Esophagus (tissue), 2 donors: ENCODE results near the gene CNGA2. TPM values are rescaled to one million over a fixed set of nuclear protein-coding genes. Genes with fewer than 3 reads are reported as not detected.

ENCODE experiments used
- H3K27ac ChIP-seq, 2 donors: one replicate each; pipeline ENCODE4 v1.5.1; 2013; ENCODE audit warnings: low read depth in 2 of 2, mild to moderate bottlenecking in 2 of 2, inconsistent platforms in 1 of 2, low read length in 1 of 2, moderate library complexity in 1 of 2
- H3K27me3 ChIP-seq, 2 donors: one replicate each; pipeline ENCODE4 v1.6.1; 2013; ENCODE audit warnings: low read length in 2 of 2, control low read depth in 1 of 2, mild to moderate bottlenecking in 1 of 2; ENCODE audit not compliant: insufficient read depth in 2 of 2, control insufficient read depth in 1 of 2
- H3K36me3 ChIP-seq, 2 donors: one replicate each; pipeline ENCODE4 v1.6.1; 2013; ENCODE audit warnings: low read length in 1 of 2; ENCODE audit not compliant: control insufficient read depth in 2 of 2, insufficient read depth in 2 of 2
- H3K4me1 ChIP-seq, 2 donors: one replicate each; pipeline ENCODE4 v1.6.1; 2013; ENCODE audit warnings: low read length in 1 of 2; ENCODE audit not compliant: control insufficient read depth in 2 of 2, insufficient read depth in 2 of 2
- H3K4me3 ChIP-seq, 2 donors: one replicate each; pipeline ENCODE4 v1.5.1; 2013; ENCODE audit warnings: low read length in 2 of 2, mild to moderate bottlenecking in 2 of 2, low read depth in 1 of 2, moderate library complexity in 1 of 2
- H3K9me3 ChIP-seq, 2 donors: one replicate each; pipeline ENCODE4 v1.6.1; 2013; ENCODE audit warnings: mild to moderate bottlenecking in 2 of 2, low read depth in 1 of 2, low read length in 1 of 2, moderate library complexity in 1 of 2; ENCODE audit not compliant: control insufficient read depth in 2 of 2, insufficient read depth in 1 of 2
- WGBS, 2 donors: extraction: QIAGEN DNeasy Blood & Tissue Kit; methylation state at CpG; one replicate each; pipeline ENCODE4 v1.1.7; 2013; 5-methylcytosine and 5-hydroxymethylcytosine counted together
- polyA plus RNA-seq, 2 donors: library from polyadenylated mRNA; stranded (reverse); fragments of 200-250 nt; gene quantifications; one replicate each; pipeline ENCODE4 v1.2.3, GENCODE V29; 2013
- donor health status: healthy with polysubstance abuse.
- donor health status: Bipolar disorder and iron deficiency.

The CNGA2 gene
- polyA plus RNA-seq, 2 donors: not detected

- Histone ChIP-seq H3K4me1 (no peaks in the 10 kb centered on the region), H3K27ac (no peak overlapping the region), H3K36me3 (no peaks in the 10 kb centered on the region), H3K9me3 (no peaks in the 10 kb centered on the region), H3K4me3 (no peak overlapping the region), H3K27me3 (peaks cover 0 to 4% of the 10 kb centered on the region in 2 donors)
- WGBS, 2 donors: 55 to 74% methylated on average over 2 of the region's 2 CpGs
Measured at GRCh38 chrX:151710457-151710856, 24.1 kb upstream of the CNGA2 start.

DNA sequence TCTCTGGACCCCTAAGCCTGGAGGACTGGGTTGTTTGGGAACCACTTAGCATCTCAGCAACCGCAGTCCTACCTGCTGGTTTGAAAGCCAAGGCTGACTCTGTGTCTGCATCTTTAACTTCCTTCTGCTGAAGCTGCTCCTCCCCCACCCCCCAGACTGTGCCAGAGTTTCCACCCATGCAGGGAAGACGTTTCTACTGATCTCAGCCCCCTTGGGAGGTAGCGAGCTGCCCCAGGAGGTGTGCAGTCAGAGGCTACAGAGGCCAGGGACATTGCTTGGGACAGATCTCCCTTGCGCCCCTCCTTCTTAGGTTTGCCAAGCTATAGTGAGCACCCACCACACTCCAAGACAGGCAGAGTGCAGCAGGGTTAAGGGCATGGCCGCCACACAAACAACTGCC, 23.4 kb upstream of the CNGA2 start:
- H3K27ac ChIP-seq: no peak overlapping the region
- H3K9me3 ChIP-seq: no peaks in the 10 kb centered on the region
- H3K36me3 ChIP-seq: no peaks in the 10 kb centered on the region
- H3K27me3 ChIP-seq: peaks cover 0 to 4% of the 10 kb centered on the region in 2 donors
- no peak overlapping the region for H3K4me3 ChIP-seq
- 56 to 69% methylated on average over 5 of the region's 5 CpGs for WGBS, 2 donors
- no peaks in the 10 kb centered on the region for H3K4me1 ChIP-seq

DNA sequence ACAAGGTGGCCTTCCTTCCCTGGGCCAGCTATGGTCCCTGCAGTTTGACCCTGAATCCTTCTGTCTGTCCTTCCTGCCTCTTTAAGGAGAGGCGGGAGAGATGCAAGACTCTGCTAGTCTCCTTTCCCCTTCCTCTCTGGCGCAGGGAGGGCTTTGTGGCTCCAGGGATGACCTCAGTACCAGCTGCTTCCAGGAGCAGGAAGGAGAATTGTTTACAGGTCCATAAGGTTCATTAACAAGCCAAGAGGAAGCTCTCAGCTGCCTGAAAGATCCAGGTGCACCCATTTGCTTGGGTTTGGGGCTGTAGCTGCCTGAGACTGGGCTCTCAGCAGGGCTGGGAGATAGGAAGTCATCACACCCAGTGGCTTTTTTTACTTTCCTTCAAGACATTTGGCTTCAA, 22.8 kb upstream of the CNGA2 start:
- Histone ChIP-seq H3K27me3 (peaks cover 0 to 4% of the 10 kb centered on the region in 2 donors), H3K9me3 (no peaks in the 10 kb centered on the region), H3K4me3 (no peak overlapping the region), H3K4me1 (no peaks in the 10 kb centered on the region), H3K36me3 (no peaks in the 10 kb centered on the region), H3K27ac (no peak overlapping the region)
- 18 to 21% methylated on average over 2 of the region's 2 CpGs for WGBS, 2 donors

- no peaks in the 10 kb centered on the region for H3K9me3 ChIP-seq
- peaks cover 0 to 4% of the 10 kb centered on the region in 2 donors for H3K27me3 ChIP-seq
- H3K27ac ChIP-seq: no peak overlapping the region
- 52 to 59% methylated on average over 3 of the region's 3 CpGs for WGBS, 2 donors
- no peak overlapping the region for H3K4me3 ChIP-seq
- no peaks in the 10 kb centered on the region for H3K36me3 ChIP-seq
- no peaks in the 10 kb centered on the region for H3K4me1 ChIP-seq
Measured at GRCh38 chrX:151712253-151712652, 22.3 kb upstream of the CNGA2 start.

DNA sequence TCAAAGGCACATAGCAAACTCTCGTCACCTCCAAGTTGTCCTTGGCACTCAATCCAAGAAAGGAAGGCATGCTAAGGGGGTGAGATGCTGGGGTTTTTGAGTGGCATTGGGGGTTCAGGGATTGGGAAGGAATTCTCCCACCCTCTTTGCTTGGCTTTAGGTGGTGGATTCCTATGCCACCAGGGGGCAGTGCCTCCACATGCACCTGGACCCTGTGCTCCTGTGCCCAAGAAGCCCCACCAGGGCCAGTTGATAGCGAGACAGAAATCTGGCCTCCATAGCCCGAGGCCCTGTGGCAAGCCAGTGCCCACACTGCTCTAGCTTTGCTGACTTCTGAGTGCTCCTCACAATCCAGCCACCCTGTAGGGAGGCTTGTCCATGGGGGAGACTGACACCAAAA, 20.7 kb upstream of the CNGA2 start:
- H3K27ac ChIP-seq: no peak overlapping the region
- 38 to 47% methylated on average over 3 of the region's 3 CpGs for WGBS, 2 donors
- H3K4me1 ChIP-seq: no peaks in the 10 kb centered on the region
- no peaks in the 10 kb centered on the region for H3K9me3 ChIP-seq
- H3K4me3 ChIP-seq: no peak overlapping the region
- peaks cover 0 to 4% of the 10 kb centered on the region in 2 donors for H3K27me3 ChIP-seq
- H3K36me3 ChIP-seq: no peaks in the 10 kb centered on the region

DNA sequence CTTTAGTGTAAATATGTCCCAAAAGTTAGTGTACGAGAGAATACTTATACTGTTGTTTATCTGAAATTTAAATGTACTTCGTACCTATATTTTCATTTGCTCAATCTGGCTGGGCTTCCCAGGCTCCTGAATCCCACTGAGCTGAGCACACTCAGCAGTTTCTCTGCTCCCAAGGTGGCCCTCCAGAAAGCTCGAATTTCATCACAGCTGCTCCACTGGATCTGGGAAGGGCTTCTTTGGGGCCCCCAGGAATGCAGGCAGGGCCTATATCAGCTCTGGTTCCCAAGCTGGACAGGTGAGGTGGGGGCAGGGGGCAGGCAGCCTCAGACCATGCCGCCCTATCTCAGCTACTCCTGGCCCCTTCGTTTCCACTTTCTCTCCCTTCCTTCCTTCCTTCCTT, 20.2 kb upstream of the CNGA2 start:
- no peaks in the 10 kb centered on the region for H3K4me1 ChIP-seq
- no peaks in the 10 kb centered on the region for H3K36me3 ChIP-seq
- 57 to 73% methylated on average over 5 of the region's 5 CpGs for WGBS, 2 donors
- no peak overlapping the region for H3K4me3 ChIP-seq
- no peak overlapping the region for H3K27ac ChIP-seq
- H3K9me3 ChIP-seq: no peaks in the 10 kb centered on the region
- peaks cover 0 to 4% of the 10 kb centered on the region in 2 donors for H3K27me3 ChIP-seq

DNA sequence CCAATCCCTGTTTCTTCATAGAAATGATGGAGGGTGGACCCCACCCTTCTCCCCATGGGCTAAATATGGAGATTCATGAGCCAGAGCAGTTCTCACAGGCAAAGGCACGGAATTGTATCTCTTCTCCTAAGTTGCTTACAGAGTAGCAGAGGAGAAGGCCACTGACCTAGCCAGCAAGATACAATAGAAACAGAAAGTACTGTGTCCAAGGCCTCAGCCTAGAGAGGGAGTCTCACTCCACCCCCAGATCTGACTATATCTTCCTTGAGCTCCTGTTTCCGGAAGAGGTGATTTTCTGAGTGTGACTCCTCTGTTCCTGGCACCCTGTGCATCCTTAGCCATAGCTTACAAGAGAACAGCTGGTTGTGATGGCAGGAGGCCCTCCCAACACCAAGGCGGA, 18.8 kb upstream of the CNGA2 start, which contains the start of gene FATE1:
Gene FATE1 (plus strand): TSS at position 284 of the 400 bp plus-strand sequence. CDS start 85 bp downstream, at position 369.
- H3K4me1 ChIP-seq: no peaks in the 10 kb centered on the region
- peaks cover 0 to 4% of the 10 kb centered on the region in 2 donors for H3K27me3 ChIP-seq
- 42 to 60% methylated on average over 3 of the region's 3 CpGs for WGBS, 2 donors
- H3K27ac ChIP-seq: no peak within 1 kb of the TSS
- no peaks in the 10 kb centered on the region for H3K36me3 ChIP-seq
- H3K4me3 ChIP-seq: no peak within 1 kb of the TSS
- no peaks in the 10 kb centered on the region for H3K9me3 ChIP-seq

GRCh38 chrX:151722241-151722846, 12.2 kb upstream of the CNGA2 start:
- Histone ChIP-seq H3K4me3 (no peak overlapping the region), H3K9me3 (peaks cover 0 to 3% of the 10 kb centered on the region in 2 donors), H3K36me3 (no peaks in the 10 kb centered on the region), H3K4me1 (peaks cover 0 to 3% of the 10 kb centered on the region in 2 donors), H3K27me3 (no peaks in the 10 kb centered on the region), H3K27ac (no peak overlapping the region)
- 58 to 78% methylated on average over 24 of the region's 24 CpGs for WGBS, 2 donors

DNA sequence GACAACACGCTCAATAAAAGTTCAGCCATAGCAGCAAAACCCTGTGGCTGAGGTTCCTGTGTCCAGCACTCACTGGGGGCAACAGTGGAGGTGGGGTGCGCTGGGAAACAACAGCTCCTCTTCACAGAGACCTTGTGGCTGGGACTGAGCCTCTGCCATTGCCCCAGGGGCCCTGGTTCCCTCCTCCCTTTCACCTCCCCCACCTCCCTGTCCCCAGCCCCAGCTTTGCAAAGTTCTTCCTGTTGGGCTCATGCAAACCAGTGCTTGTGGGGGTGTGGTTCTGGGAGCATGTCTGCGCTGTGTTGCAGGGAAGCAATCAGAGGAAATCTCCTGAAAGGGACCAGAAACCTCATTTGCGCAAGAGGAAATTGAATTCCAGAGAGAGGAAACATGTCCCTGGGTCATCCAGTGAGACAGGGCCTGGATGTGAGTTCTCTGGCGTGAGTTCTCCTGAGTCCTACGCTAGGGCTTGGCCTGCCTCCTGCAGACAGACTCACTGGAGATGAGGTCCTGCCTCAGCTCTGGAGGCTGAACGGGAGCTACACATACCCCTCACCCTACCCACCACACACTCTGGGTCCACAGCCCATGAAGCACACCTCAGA, 11.3 kb upstream of the CNGA2 start:
- Histone ChIP-seq H3K4me1 (peaks cover 0 to 3% of the 10 kb centered on the region in 2 donors), H3K9me3 (peaks cover 0 to 3% of the 10 kb centered on the region in 2 donors), H3K27ac (no peak overlapping the region), H3K27me3 (no peaks in the 10 kb centered on the region), H3K36me3 (no peaks in the 10 kb centered on the region), H3K4me3 (no peak overlapping the region)
- 82 to 83% methylated on average over 7 of the region's 7 CpGs for WGBS, 2 donors
